ENCODE data around the gene HMGCLL1. TPM values are rescaled to one million over a fixed set of nuclear protein-coding genes. Genes with fewer than 3 reads are reported as not detected.

The HMGCLL1 gene
- total RNA-seq, 3 donors from 2014 or later, result 0.27 to 1.0 (median 0.46) TPM

DNA sequence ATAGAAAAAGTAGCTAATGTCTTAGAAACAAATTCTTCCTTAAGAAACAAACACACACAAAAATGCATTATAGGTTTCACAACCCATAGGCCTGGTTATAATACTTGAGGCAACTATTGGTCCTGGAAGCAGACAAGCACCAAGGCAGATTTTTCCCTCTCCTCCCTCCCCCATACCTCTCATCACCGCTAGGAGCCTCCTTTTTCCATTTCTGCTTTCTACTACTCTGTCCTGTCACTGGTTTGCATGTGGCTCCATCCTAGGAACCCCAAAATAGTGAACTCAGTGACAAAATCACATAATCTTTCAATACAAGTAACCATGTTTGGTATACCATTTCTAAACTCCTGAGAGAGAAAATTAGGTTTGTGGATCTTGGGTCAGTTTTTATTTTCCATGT lies 66.1 kb downstream of the HMGCLL1 start:
- H3K36me3 ChIP-seq (ENCODE audit: low read depth), result no peaks in the 10 kb centered on the region
- TF ChIP-seq, protein P1, sequence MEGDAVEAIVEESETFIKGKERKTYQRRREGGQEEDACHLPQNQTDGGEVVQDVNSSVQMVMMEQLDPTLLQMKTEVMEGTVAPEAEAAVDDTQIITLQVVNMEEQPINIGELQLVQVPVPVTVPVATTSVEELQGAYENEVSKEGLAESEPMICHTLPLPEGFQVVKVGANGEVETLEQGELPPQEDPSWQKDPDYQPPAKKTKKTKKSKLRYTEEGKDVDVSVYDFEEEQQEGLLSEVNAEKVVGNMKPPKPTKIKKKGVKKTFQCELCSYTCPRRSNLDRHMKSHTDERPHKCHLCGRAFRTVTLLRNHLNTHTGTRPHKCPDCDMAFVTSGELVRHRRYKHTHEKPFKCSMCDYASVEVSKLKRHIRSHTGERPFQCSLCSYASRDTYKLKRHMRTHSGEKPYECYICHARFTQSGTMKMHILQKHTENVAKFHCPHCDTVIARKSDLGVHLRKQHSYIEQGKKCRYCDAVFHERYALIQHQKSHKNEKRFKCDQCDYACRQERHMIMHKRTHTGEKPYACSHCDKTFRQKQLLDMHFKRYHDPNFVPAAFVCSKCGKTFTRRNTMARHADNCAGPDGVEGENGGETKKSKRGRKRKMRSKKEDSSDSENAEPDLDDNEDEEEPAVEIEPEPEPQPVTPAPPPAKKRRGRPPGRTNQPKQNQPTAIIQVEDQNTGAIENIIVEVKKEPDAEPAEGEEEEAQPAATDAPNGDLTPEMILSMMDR (IDR thresholded peaks at IDR 0.05), result no peak
- intact Hi-C loops (cut with DNase I, micrococcal nuclease), result no loop called here
- H3K9me3 ChIP-seq, result no peaks in the 10 kb centered on the region
- H3K4me3 ChIP-seq, result no peak overlapping the region
- no peaks in the 10 kb centered on the region for H3K4me1 ChIP-seq (ENCODE audit: low read depth)
- DNase-seq (no peak), ATAC-seq (no peak)

DNA sequence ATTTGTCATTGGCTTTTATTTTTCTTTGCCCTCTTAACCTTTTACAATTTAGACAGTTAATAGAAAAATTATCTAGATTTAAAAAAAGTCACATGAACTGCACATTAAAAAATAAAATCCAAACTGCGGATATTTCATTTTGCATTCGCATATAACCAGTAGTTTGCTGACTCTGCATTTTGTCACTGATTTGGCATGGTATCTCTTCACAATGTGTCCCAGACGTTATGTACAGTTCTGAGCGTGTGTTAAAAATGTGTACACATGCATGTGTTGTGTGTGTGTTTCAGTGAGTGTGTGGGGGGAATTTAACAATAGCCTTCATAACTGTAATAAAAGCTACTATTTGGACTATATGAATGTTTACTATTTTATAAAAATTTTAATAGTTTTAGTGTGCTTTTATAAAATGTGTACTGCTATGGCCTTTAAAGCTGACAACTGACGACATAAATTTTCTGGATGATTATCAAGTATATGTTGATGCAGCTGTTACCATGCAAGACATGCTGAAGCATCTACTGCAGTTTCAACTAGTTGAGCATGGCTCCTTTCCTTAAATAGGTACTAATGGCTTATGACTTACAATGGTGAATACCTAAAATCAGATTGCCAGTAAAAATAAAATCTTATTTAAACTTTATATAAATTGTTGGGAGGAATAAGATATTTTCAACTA lies 67.7 kb downstream of the HMGCLL1 start:
- Histone ChIP-seq H3K9me3 (no peaks in the 10 kb centered on the region), H3K4me1 (ENCODE audit: low read depth) (no peaks in the 10 kb centered on the region), H3K36me3 (ENCODE audit: low read depth) (no peaks in the 10 kb centered on the region), H3K4me3 (no peak overlapping the region)
- ATAC-seq (no peak), DNase-seq (no peak)
- TF ChIP-seq, protein P1 (IDR thresholded peaks at IDR 0.05), result no peak
- intact Hi-C loops (cut with DNase I, micrococcal nuclease), result no loop called here

DNA sequence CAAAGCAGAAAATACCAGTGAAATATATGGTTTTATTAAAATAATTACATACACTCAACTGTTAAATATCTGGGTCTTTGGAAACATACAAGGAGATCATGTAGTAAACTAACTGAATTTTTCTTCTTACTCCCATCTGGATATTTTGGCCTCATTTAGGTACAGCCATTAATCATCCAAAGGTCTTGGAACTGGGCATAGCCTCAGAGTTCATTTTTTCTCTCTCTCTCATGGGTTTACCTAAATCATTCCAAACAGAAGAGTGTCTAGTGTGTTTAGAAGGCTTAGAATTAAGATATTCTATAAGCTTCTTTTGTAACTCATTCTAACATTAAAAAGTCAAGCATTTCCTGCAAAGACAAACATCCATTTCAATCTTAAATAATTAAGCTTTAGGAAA lies 79.4 kb downstream of the HMGCLL1 start:
- DNase-seq (no peak), ATAC-seq (no peak)
- intact Hi-C loops (cut with DNase I, micrococcal nuclease), result no loop called here

GRCh38 chr6:55497694-55498093 lies 81.3 kb downstream of the HMGCLL1 start:
- Histone ChIP-seq H3K4me3 (no peak overlapping the region), H3K36me3 (ENCODE audit: low read depth) (no peaks in the 10 kb centered on the region), H3K9me3 (no peaks in the 10 kb centered on the region), H3K4me1 (ENCODE audit: low read depth) (no peaks in the 10 kb centered on the region)
- DNase-seq (no peak), ATAC-seq (no peak)
- intact Hi-C loops (cut with DNase I, micrococcal nuclease), result no loop called here
- TF ChIP-seq, protein P1 (IDR thresholded peaks at IDR 0.05), result no peak

More for the DNA sequence above, 79.4 kb downstream of the HMGCLL1 start:
- Histone ChIP-seq H3K4me1 (ENCODE audit: low read depth) (no peaks in the 10 kb centered on the region), H3K36me3 (ENCODE audit: low read depth) (no peaks in the 10 kb centered on the region), H3K9me3 (no peaks in the 10 kb centered on the region), H3K4me3 (no peak overlapping the region)
- TF ChIP-seq, protein P1 (IDR thresholded peaks at IDR 0.05), result no peak

DNA sequence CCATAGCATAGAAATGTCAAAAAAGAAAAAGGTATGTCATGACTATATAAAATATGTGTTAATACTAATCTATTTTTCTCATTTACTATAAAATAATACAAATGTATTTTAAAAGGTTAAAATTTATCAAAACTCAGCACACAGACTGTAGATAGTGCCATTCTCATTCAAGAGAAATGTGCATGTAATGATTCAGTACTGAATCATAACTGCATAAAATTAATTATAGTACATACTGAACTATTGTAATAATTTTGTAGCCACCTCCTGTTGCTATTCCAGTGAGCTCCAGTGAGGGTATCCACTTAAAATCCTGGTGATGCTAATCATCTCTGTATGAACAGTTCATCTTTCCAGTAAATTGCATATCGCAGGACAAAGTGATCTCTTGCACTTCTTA lies 82.8 kb downstream of the HMGCLL1 start:
- H3K9me3 ChIP-seq, result no peaks in the 10 kb centered on the region
- DNase-seq (no peak), ATAC-seq (no peak)
- no peaks in the 10 kb centered on the region for H3K36me3 ChIP-seq (ENCODE audit: low read depth)
- H3K4me1 ChIP-seq (ENCODE audit: low read depth), result no peaks in the 10 kb centered on the region
- TF ChIP-seq, protein P1 (IDR thresholded peaks at IDR 0.05), result no peak
- intact Hi-C loops (cut with DNase I, micrococcal nuclease), result no loop called here
- H3K4me3 ChIP-seq, result no peak overlapping the region

DNA sequence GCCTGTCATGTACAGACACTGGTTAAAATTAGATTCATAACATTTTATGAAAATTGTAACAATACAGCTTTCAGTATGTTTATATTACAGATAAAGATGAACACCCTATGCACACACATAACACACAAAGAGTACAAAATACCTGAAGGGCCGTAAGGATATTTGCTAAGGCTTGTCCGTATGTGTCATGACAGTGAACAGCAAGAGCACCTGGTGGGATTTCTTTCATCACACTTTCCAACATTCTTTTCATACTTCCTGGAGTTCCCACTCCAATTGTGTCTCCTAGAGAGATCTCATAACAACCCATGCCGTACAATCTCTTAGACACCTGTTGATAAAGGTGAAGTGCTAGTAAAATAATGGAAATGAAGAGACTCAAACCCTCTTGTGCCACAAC lies 83.7 kb downstream of the HMGCLL1 start:
- ATAC-seq (no peak), DNase-seq (no peak)
- Histone ChIP-seq H3K4me1 (ENCODE audit: low read depth) (no peaks in the 10 kb centered on the region), H3K4me3 (no peak overlapping the region), H3K9me3 (no peaks in the 10 kb centered on the region), H3K36me3 (ENCODE audit: low read depth) (no peaks in the 10 kb centered on the region)
- TF ChIP-seq, protein P1 (IDR thresholded peaks at IDR 0.05), result no peak
- intact Hi-C loops (cut with DNase I, micrococcal nuclease), result no loop called here

Measured in mucosa of descending colon (tissue), 3 donors.